Left ventricle myocardium inferior (tissue), 1 donor: Measurements from ENCODE around the gene PRKG1. TPM values are rescaled to one million over a fixed set of nuclear protein-coding genes. Genes with fewer than 3 reads are reported as not detected.

ENCODE experiments used
- DNase-seq: peaks from one replicate; pipeline ENCODE4 v3.0.0-alpha.2; 2020
- H3K27ac ChIP-seq: fragments of 200-600 bp; replicated peaks from 2 replicates; pipeline ENCODE4 v1.8.0; 2021
- H3K27me3 ChIP-seq: fragments of 200-600 bp; 2 replicates; pipeline ENCODE4 v1.8.0; 2021; ENCODE audit warnings: low read depth
- H3K36me3 ChIP-seq: fragments of 200-600 bp; 2 replicates; pipeline ENCODE4 v1.8.0; 2021
- H3K4me1 ChIP-seq: fragments of 200-600 bp; 2 replicates; pipeline ENCODE4 v1.8.0; 2021
- H3K4me3 ChIP-seq: fragments of 200-600 bp; 2 replicates; pipeline ENCODE4 v1.8.0; 2021; ENCODE audit warnings: mild to moderate bottlenecking, moderate library complexity
- H3K9me3 ChIP-seq: fragments of 200-600 bp; replicated peaks from 2 replicates; pipeline ENCODE4 v1.8.0; 2021
- intact Hi-C: fragments of 100-400 bp; cut with micrococcal nuclease; formaldehyde crosslinking; loops from one replicate; pipeline ENCODE4 v1.11.0; 2022
- total RNA-seq: library from RNA; stranded (reverse); fragmentation: NEBNext Ultra II Directional; extraction: Animal tissue kit (Norgen Biotek cat#: 25700); gene quantifications from one replicate; pipeline ENCODE4 v1.2.1, GENCODE V29; 2021
- TF ChIP-seq, protein P1 (sequence below): fragments of 200-600 bp; IDR thresholded peaks from 2 replicates; pipeline ENCODE4 v1.8.0; 2021; ENCODE audit warnings: antibody characterized with exemption, mild to moderate bottlenecking, borderline replicate concordance
- donor health status: DM: no; HTN: yes; CAD: no; lungs with severe emphysema.

The PRKG1 gene
- total RNA-seq, 1 donor from 2014 or later = 38.9 TPM

DNA sequence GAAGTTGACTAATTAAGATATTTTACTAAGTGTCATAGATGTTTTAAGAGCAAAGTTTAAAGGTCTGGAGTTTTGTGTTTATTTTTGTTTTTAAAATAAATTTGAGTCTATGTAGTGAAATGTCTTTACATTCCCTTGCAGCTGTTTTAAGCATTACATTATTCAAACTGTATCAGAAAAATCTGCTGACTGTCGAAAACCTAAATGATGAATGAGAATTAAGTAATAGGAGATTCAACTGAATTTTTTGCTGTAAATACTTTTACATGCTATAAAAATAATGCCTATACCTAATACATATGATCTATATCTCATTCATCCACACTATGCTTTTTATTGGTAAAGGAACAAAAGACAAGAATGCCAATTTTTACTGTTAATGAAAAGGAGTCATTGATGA lies 397.9 kb downstream of the PRKG1 start:
- H3K27me3 ChIP-seq = no peaks in the 10 kb centered on the region
- H3K4me3 ChIP-seq = no peak overlapping the region
- H3K27ac ChIP-seq = no peak overlapping the region
- no peaks in the 10 kb centered on the region for H3K36me3 ChIP-seq
- DNase-seq = no peak
- no peaks in the 10 kb centered on the region for H3K9me3 ChIP-seq
- TF ChIP-seq, protein P1, sequence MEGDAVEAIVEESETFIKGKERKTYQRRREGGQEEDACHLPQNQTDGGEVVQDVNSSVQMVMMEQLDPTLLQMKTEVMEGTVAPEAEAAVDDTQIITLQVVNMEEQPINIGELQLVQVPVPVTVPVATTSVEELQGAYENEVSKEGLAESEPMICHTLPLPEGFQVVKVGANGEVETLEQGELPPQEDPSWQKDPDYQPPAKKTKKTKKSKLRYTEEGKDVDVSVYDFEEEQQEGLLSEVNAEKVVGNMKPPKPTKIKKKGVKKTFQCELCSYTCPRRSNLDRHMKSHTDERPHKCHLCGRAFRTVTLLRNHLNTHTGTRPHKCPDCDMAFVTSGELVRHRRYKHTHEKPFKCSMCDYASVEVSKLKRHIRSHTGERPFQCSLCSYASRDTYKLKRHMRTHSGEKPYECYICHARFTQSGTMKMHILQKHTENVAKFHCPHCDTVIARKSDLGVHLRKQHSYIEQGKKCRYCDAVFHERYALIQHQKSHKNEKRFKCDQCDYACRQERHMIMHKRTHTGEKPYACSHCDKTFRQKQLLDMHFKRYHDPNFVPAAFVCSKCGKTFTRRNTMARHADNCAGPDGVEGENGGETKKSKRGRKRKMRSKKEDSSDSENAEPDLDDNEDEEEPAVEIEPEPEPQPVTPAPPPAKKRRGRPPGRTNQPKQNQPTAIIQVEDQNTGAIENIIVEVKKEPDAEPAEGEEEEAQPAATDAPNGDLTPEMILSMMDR = no peak
- H3K4me1 ChIP-seq = peaks cover 13% of the 10 kb centered on the region
- intact Hi-C loops = no loop called here

DNA sequence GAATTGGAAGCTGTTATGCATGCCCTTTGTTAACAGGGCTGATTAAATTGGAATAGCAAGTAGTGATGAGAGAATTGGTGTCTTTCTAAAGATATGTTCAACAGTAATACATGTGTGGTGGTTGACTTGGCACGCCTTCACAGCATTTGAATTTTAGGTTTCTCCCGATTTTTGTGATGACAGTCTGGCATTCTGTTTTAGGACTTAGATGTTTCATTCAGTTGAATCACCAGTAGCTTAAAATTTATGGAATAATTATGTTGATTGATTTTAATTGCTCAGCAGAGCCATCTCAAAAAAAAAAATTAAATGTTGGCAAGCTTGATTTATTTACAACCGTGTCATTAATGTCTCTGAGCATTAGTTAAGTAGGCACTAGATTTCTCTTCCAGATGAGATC lies 405.4 kb downstream of the PRKG1 start:
- Histone ChIP-seq H3K4me3 (no peak overlapping the region), H3K27me3 (no peaks in the 10 kb centered on the region), H3K27ac (no peak overlapping the region), H3K4me1 (peaks cover 8% of the 10 kb centered on the region), H3K9me3 (no peaks in the 10 kb centered on the region), H3K36me3 (no peaks in the 10 kb centered on the region)
- TF ChIP-seq, protein P1 = no peak
- intact Hi-C loops = no loop called here
- DNase-seq = no peak

- no peak for DNase-seq
- Histone ChIP-seq H3K9me3 (no peaks in the 10 kb centered on the region), H3K27ac (no peak overlapping the region), H3K4me1 (peaks cover 2% of the 10 kb centered on the region), H3K4me3 (no peak overlapping the region), H3K27me3 (no peaks in the 10 kb centered on the region), H3K36me3 (no peaks in the 10 kb centered on the region)
- intact Hi-C loops = no loop called here
- TF ChIP-seq, protein P1 = no peak
Measured at GRCh38 chr10:51485668-51486067, 411.4 kb downstream of the PRKG1 start.

- intact Hi-C loops = no loop called here
- no peak overlapping the region for H3K4me3 ChIP-seq
- no peak for DNase-seq
- H3K27ac ChIP-seq = no peak overlapping the region
- no peaks in the 10 kb centered on the region for H3K27me3 ChIP-seq
- peaks cover 2% of the 10 kb centered on the region for H3K4me1 ChIP-seq
- no peaks in the 10 kb centered on the region for H3K36me3 ChIP-seq
- TF ChIP-seq, protein P1 = no peak
- H3K9me3 ChIP-seq = no peaks in the 10 kb centered on the region
Measured at GRCh38 chr10:51487576-51487975, 413.3 kb downstream of the PRKG1 start.

GRCh38 chr10:51488766-51489408 lies 414.6 kb downstream of the PRKG1 start:
- intact Hi-C loops = no loop called here
- DNase-seq = no peak
- Histone ChIP-seq H3K27ac (no peak overlapping the region), H3K27me3 (no peaks in the 10 kb centered on the region), H3K4me3 (no peak overlapping the region), H3K4me1 (peaks cover 2% of the 10 kb centered on the region), H3K36me3 (no peaks in the 10 kb centered on the region), H3K9me3 (no peaks in the 10 kb centered on the region)
- TF ChIP-seq, protein P1 = no peak
